CD4-positive, alpha-beta memory T cell (primary cell): Measurements from ENCODE around the gene ZIM2. TPM values are rescaled to one million over a fixed set of nuclear protein-coding genes. Genes with fewer than 3 reads are reported as not detected.
"Not testable (repeated sequence)": the region's sequence is repeated elsewhere in the genome, so short reads cannot be mapped to it uniquely, and the experiment has no call there.

Experiments used
- CTCF ChIA-PET: fragments of 350-600 bp; sonication (Branson Sonifier 250); formaldehyde crosslinking; loops from one replicate; lab custom pipeline; 2021; ENCODE audit warnings: inconsistent platforms; ENCODE audit not compliant: partially characterized antibody; lab: Charles Lee
- POLR2A ChIA-PET: fragments of 350-600 bp; sonication (Branson Sonifier 250); formaldehyde crosslinking; loops from one replicate; lab custom pipeline; 2021; ENCODE audit not compliant: partially characterized antibody; lab: Charles Lee
- DNase-seq, 5 donors: peaks; one replicate each; pipeline versions ENCODE4 v3.0.0 to v3.0.0-alpha.2; 2020 to 2022; ENCODE audit warnings: mixed read lengths in 1 of 5
- H3K27ac ChIP-seq: one replicate; pipeline ENCODE4 v1.7.0; 2013; ENCODE audit warnings: low read depth, low read length
- H3K27me3 ChIP-seq: 2 replicates; pipeline ENCODE4 v1.7.0; 2013; ENCODE audit warnings: mild to moderate bottlenecking, low read length, moderate library complexity; ENCODE audit not compliant: insufficient read depth
- H3K36me3 ChIP-seq: 2 replicates; pipeline ENCODE4 v1.7.0; 2013; ENCODE audit warnings: mild to moderate bottlenecking, low read length, moderate library complexity; ENCODE audit not compliant: insufficient read depth
- H3K4me1 ChIP-seq: 2 replicates; pipeline ENCODE4 v1.7.0; 2013; ENCODE audit warnings: mild to moderate bottlenecking, low read length, moderate library complexity; ENCODE audit not compliant: insufficient read depth
- H3K4me3 ChIP-seq, 2 donors: one replicate each; pipeline ENCODE4 v1.7.0; 2013; ENCODE audit warnings: low read length in 2 of 2, mild to moderate bottlenecking in 1 of 2
- H3K9me3 ChIP-seq, 2 donors: one replicate each; pipeline ENCODE4 v1.7.0; 2013; ENCODE audit warnings: low read length in 2 of 2, control low read depth in 1 of 2; ENCODE audit not compliant: control insufficient read depth in 1 of 2
- H3K27ac Mint-ChIP-seq, 7 donors: one replicate each; pipeline ENCODE4 v1.8.0; 2020 to 2021; ENCODE audit warnings: mixed read lengths in 7 of 7, mild to moderate bottlenecking in 6 of 7, inconsistent platforms in 3 of 7, moderate library complexity in 3 of 7
- H3K27me3 Mint-ChIP-seq, 2 donors: one replicate each; pipeline ENCODE4 v1.8.0; 2020 to 2021; ENCODE audit warnings: mixed read lengths in 2 of 2
- H3K36me3 Mint-ChIP-seq, 2 donors: one replicate each; pipeline ENCODE4 v1.8.0; 2020 to 2021; ENCODE audit warnings: mixed read lengths in 2 of 2, inconsistent platforms in 1 of 2, mild to moderate bottlenecking in 1 of 2
- H3K4me1 Mint-ChIP-seq, 4 donors: one replicate each; pipeline ENCODE4 v1.8.0; 2020 to 2021; ENCODE audit warnings: mixed read lengths in 4 of 4, mild to moderate bottlenecking in 1 of 4
- H3K4me3 Mint-ChIP-seq, 8 donors: one replicate each; pipeline ENCODE4 v1.8.0; 2020 to 2021; ENCODE audit warnings: mixed read lengths in 8 of 8, mild to moderate bottlenecking in 7 of 8, moderate library complexity in 6 of 8, inconsistent platforms in 3 of 8
- H3K9me3 Mint-ChIP-seq, 8 donors: one replicate each; pipeline ENCODE4 v1.8.0; 2020 to 2021; ENCODE audit warnings: mixed read lengths in 8 of 8, mild to moderate bottlenecking in 5 of 8, inconsistent platforms in 3 of 8, moderate library complexity in 1 of 8
- intact Hi-C: fragments of 100-400 bp; cut with micrococcal nuclease; formaldehyde crosslinking; loops from one replicate; pipeline ENCODE4 v1.15.1; 2023
- polyA plus RNA-seq, 2 donors: library from polyadenylated mRNA; unstranded; fragments of 300-500 nt; fragmentation: Illumina TruSeq; gene quantifications; one replicate each; pipeline ENCODE4 v1.2.3, GENCODE V29; 2021
- total RNA-seq, 2 experiments: library from RNA; stranded (reverse); gene quantifications; one replicate each; pipeline ENCODE4 v1.2.3, GENCODE V29; 2021

Gene ZIM2
- total and polyA plus RNA-seq, 4 experiments from 2014 or later, result not detected

- H3K27ac ChIP-seq, H3K27ac Mint-ChIP-seq, H3K36me3 Mint-ChIP-seq, H3K4me3 Mint-ChIP-seq, DNase-seq, CTCF ChIA-PET, H3K27me3 Mint-ChIP-seq, H3K9me3 ChIP-seq, intact Hi-C loops, H3K36me3 ChIP-seq, H3K4me1 Mint-ChIP-seq, H3K4me3 ChIP-seq, H3K4me1 ChIP-seq, POLR2A ChIA-PET, H3K27me3 ChIP-seq: not testable (repeated sequence)
- peaks cover 6 to 48% (median 35%) of the 10 kb centered on the region in 8 donors for H3K9me3 Mint-ChIP-seq
Measured at GRCh38 chr19:56860409-56860808, 19.9 kb upstream of the ZIM2 start.

DNA sequence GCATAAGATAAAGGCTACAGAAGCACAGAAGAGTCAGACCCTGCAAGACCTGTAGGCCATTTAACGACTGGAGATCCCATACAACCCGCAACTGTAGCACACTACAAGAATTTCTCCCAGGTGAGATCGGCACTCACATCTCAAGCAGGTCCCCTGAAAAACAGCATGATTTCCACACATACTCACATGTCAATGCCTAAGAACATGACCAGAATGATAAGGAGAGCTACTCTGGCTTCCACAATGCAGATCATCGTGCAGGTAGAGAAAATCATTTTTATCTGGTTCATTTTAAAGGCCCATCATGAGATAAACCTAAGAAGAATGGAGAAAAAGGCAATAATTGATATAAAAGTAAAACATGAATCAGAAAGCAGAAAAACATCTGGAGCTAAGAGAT is 17.5 kb upstream of the ZIM2 start:
- Histone ChIP-seq H3K27me3 (no peaks in the 10 kb centered on the region), H3K27ac (no peak overlapping the region), H3K4me3 (no peak overlapping the region), H3K36me3 (no peaks in the 10 kb centered on the region), H3K9me3 (no peaks in the 10 kb centered on the region), H3K4me1 (no peaks in the 10 kb centered on the region)
- H3K27ac Mint-ChIP-seq, result no peak overlapping the region
- no peak for DNase-seq
- intact Hi-C loops, result no loop called here
- H3K36me3 Mint-ChIP-seq, result no peaks in the 10 kb centered on the region
- H3K4me1 Mint-ChIP-seq, result no peaks in the 10 kb centered on the region
- H3K9me3 Mint-ChIP-seq, result peaks cover 2 to 55% (median 37%) of the 10 kb centered on the region in 8 donors
- POLR2A ChIA-PET, result no interaction called here
- H3K4me3 Mint-ChIP-seq, result no peak overlapping the region
- peaks cover 0 to 2% of the 10 kb centered on the region in 2 donors for H3K27me3 Mint-ChIP-seq
- CTCF ChIA-PET, result no interaction called here

DNA sequence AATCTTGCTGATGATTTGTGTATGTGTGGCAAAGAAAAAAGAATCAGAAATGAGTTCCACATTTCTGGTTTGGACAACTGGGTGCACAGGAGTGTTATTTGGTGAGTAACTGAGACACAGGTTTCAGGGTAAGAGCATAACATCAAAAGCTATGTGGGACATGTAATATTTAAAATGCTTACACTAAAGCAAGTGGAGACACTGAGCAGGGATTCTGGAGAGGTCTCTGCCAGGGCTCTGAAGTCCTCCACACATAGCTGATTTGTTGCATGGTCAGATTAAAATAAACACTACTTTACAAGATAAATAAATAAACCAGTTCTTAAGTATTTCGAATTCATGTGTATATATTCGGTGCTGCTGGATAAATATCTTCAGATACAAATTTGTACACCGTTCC is 16.3 kb upstream of the ZIM2 start:
- H3K4me1 Mint-ChIP-seq, result no peaks in the 10 kb centered on the region
- ChIA-PET CTCF (no interaction called here), POLR2A (no interaction called here)
- DNase-seq, result no peak
- no peak overlapping the region for H3K27ac Mint-ChIP-seq
- no peaks in the 10 kb centered on the region for H3K36me3 Mint-ChIP-seq
- Histone ChIP-seq H3K27ac (no peak overlapping the region), H3K27me3 (no peaks in the 10 kb centered on the region), H3K9me3 (no peaks in the 10 kb centered on the region), H3K4me3 (no peak overlapping the region), H3K4me1 (no peaks in the 10 kb centered on the region), H3K36me3 (no peaks in the 10 kb centered on the region)
- peaks cover 2 to 61% (median 40%) of the 10 kb centered on the region in 8 donors for H3K9me3 Mint-ChIP-seq
- intact Hi-C loops, result no loop called here
- peaks cover 0 to 2% of the 10 kb centered on the region in 2 donors for H3K27me3 Mint-ChIP-seq
- H3K4me3 Mint-ChIP-seq, result no peak overlapping the region

GRCh38 chr19:56852361-56852760 is 11.8 kb upstream of the ZIM2 start:
- H3K9me3 ChIP-seq, DNase-seq, POLR2A ChIA-PET, H3K4me1 ChIP-seq, H3K4me3 ChIP-seq, H3K27ac ChIP-seq, H3K27me3 ChIP-seq, H3K27me3 Mint-ChIP-seq, CTCF ChIA-PET, H3K36me3 Mint-ChIP-seq, H3K4me1 Mint-ChIP-seq, intact Hi-C loops, H3K27ac Mint-ChIP-seq, H3K36me3 ChIP-seq, H3K4me3 Mint-ChIP-seq: not testable (repeated sequence)
- peaks cover 10 to 64% (median 47%) of the 10 kb centered on the region in 8 donors for H3K9me3 Mint-ChIP-seq

DNA sequence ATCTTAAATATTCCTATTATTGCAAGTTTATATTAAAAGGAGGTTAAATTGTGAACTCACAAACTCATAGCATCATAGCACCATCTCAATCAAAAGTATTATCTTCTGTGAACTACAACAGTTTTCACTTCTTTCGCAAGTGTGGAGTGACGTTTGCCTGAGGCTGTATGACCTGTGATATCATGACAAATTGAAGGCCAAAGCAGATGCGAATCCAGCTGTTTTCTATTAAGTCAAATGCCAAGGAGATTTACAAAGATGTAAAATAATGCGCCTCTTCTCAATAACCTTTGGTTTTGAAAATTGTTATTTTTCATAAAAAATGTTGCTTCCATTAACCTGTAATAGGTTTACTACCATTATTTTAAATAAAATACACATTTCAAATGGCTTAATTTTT is 7.6 kb upstream of the ZIM2 start:
- CTCF ChIA-PET, result no interaction called here
- Mint-ChIP-seq H3K27me3 (peaks cover 0 to 2% of the 10 kb centered on the region in 2 donors), H3K4me1 (no peaks in the 10 kb centered on the region), H3K36me3 (no peaks in the 10 kb centered on the region), H3K4me3 (no peak overlapping the region), H3K27ac (no peak overlapping the region), H3K9me3 (peaks cover 8 to 46% (median 27%) of the 10 kb centered on the region in 8 donors)
- Histone ChIP-seq H3K27me3 (no peaks in the 10 kb centered on the region), H3K36me3 (no peaks in the 10 kb centered on the region), H3K4me1 (no peaks in the 10 kb centered on the region), H3K27ac (no peak overlapping the region), H3K4me3 (no peak overlapping the region), H3K9me3 (no peaks in the 10 kb centered on the region)
- no peak for DNase-seq
- POLR2A ChIA-PET, result no interaction called here
- intact Hi-C loops, result no loop called here

DNA sequence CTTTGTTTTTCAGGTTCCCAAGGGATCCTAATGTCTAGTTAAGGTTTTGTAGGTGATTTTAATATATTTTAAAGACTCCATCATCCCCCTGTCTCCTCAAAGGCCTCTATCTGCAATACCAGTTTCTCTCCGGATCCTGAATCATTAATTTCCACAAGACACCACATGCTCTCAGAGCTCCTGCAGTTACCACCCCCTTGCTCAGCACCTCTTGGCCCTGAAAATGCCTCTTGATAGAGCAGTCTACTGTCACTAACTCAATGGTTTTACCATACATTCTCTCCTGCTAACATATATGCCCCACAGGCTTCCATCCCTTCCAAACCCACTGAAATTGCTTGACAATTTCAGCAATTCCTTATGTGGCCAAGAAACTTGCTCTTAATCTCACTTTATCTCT is 1.9 kb upstream of the ZIM2 start:
- H3K9me3 ChIP-seq, result no peaks in the 10 kb centered on the region
- no peaks in the 10 kb centered on the region for H3K36me3 ChIP-seq
- Mint-ChIP-seq H3K27ac (no peak overlapping the region), H3K4me3 (no peak overlapping the region), H3K4me1 (peaks cover 0 to 2% (median under 1%) of the 10 kb centered on the region in 4 donors), H3K27me3 (no peaks in the 10 kb centered on the region), H3K36me3 (peaks cover 8 to 10% of the 10 kb centered on the region in 2 donors), H3K9me3 (peaks cover 0 to 37% (median 29%) of the 10 kb centered on the region in 8 donors)
- intact Hi-C loops, result no loop called here
- DNase-seq, result no peak
- no peak overlapping the region for H3K4me3 ChIP-seq
- ChIA-PET POLR2A (no interaction called here), CTCF (no interaction called here)
- no peak overlapping the region for H3K27ac ChIP-seq
- no peaks in the 10 kb centered on the region for H3K4me1 ChIP-seq
- no peaks in the 10 kb centered on the region for H3K27me3 ChIP-seq

DNA sequence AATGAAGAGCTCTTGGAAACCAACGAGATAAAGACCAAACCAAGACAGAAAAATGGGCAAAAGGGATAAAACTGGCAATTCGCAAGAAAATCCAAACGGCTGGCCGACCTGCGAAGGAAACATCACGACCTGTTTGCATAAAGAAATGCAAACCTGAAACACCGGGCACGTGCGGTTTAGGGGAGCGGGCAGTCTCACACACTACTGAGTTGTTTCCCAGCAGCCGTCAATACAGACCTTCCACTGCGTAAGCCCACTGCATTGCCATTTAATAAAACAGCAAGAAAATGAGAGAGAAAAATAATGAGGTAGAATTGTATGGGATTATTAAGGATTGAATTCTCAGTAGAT is 642 bp upstream of the ZIM2 start:
- no peak overlapping the region for H3K27ac Mint-ChIP-seq
- H3K27ac ChIP-seq, result no peak overlapping the region
- intact Hi-C loops, result no loop called here
- no peaks in the 10 kb centered on the region for H3K27me3 Mint-ChIP-seq
- no peaks in the 10 kb centered on the region for H3K4me1 ChIP-seq
- ChIA-PET CTCF (no interaction called here), POLR2A (no interaction called here)
- peaks cover 0 to 47% (median 36%) of the 10 kb centered on the region in 8 donors for H3K9me3 Mint-ChIP-seq
- H3K36me3 ChIP-seq, result no peaks in the 10 kb centered on the region
- H3K36me3 Mint-ChIP-seq, result peaks cover 8 to 14% of the 10 kb centered on the region in 2 donors
- DNase-seq, result no peak
- peaks cover 0 to 2% (median under 1%) of the 10 kb centered on the region in 4 donors for H3K4me1 Mint-ChIP-seq
- H3K4me3 ChIP-seq, result no peak overlapping the region
- no peaks in the 10 kb centered on the region for H3K27me3 ChIP-seq
- H3K9me3 ChIP-seq, result no peaks in the 10 kb centered on the region
- peak overlapping the region in 1 of 8 donors; percentile 3 for H3K4me3 Mint-ChIP-seq
